Endodermal cell (in vitro differentiated cells): ENCODE measurements around the gene DUSP6. TPM values are rescaled to one million over a fixed set of nuclear protein-coding genes. Genes with fewer than 3 reads are reported as not detected.

Experiments
- DNase-seq: peaks from one replicate; pipeline ENCODE4 v3.0.0-alpha.2; 2017
- H3K27ac ChIP-seq: 2 replicates; pipeline ENCODE4 v1.5.1; 2013; ENCODE audit warnings: mild to moderate bottlenecking, low read depth, low read length, moderate library complexity
- H3K27me3 ChIP-seq: 2 replicates; pipeline ENCODE4 v1.6.1; 2013; ENCODE audit warnings: mild to moderate bottlenecking, low read length, moderate library complexity; ENCODE audit not compliant: insufficient read depth, control insufficient read depth, poor library complexity, severe bottlenecking
- H3K36me3 ChIP-seq: 2 replicates; pipeline ENCODE4 v1.7.0; 2013; ENCODE audit warnings: mild to moderate bottlenecking, low read length, moderate library complexity; ENCODE audit not compliant: control insufficient read depth, insufficient read depth
- H3K4me1 ChIP-seq: one replicate; pipeline ENCODE4 v1.7.0; 2013; ENCODE audit warnings: low read length; ENCODE audit not compliant: control insufficient read depth, insufficient read depth
- H3K4me3 ChIP-seq: 2 replicates; pipeline ENCODE4 v1.5.1; 2013; ENCODE audit warnings: mild to moderate bottlenecking, low read length, moderate library complexity
- H3K9ac ChIP-seq: 2 replicates; pipeline ENCODE4 v1.6.1; 2013; ENCODE audit warnings: mild to moderate bottlenecking, low read length, moderate library complexity; ENCODE audit not compliant: poor library complexity, severe bottlenecking; ENCODE audit errors: extremely low read depth
- H3K9me3 ChIP-seq: 2 replicates; pipeline ENCODE4 v1.6.1; 2013; ENCODE audit warnings: mild to moderate bottlenecking, low read length, moderate library complexity; ENCODE audit not compliant: control insufficient read depth
- H3K27ac Mint-ChIP-seq: 2 replicates; pipeline ENCODE4 v1.8.0; 2020; ENCODE audit warnings: mixed read lengths
- H3K27me3 Mint-ChIP-seq: 2 replicates; pipeline ENCODE4 v1.8.0; 2021; ENCODE audit warnings: mild to moderate bottlenecking, mixed read lengths; ENCODE audit not compliant: insufficient read depth
- H3K36me3 Mint-ChIP-seq: 2 replicates; pipeline ENCODE4 v1.8.0; 2020; ENCODE audit warnings: low read depth, mixed read lengths
- H3K4me1 Mint-ChIP-seq: 2 replicates; pipeline ENCODE4 v1.8.0; 2020; ENCODE audit warnings: mixed read lengths
- H3K4me3 Mint-ChIP-seq: 2 replicates; pipeline ENCODE4 v1.8.0; 2020; ENCODE audit warnings: mild to moderate bottlenecking, moderate library complexity, mixed read lengths
- H3K9me3 Mint-ChIP-seq: 2 replicates; pipeline ENCODE4 v1.8.0; 2020; ENCODE audit warnings: mild to moderate bottlenecking, mixed read lengths
- CTCF ChIP-seq: fragments of 200-600 bp; sonication (generic); conservative IDR thresholded peaks from 2 replicates; pipeline ENCODE4 v1.5.0; 2021; ENCODE audit warnings: antibody characterized with exemption, mild to moderate bottlenecking
- WGBS, 2 experiments: methylation state at CpG; one replicate each; pipeline versions ENCODE4 v1.1.5 to v1.1.7; 2013; ENCODE audit warnings: missing lambda C conversion rate in 2 of 2, mixed read lengths in 1 of 2; ENCODE audit not compliant: insufficient coverage in 1 of 2, insufficient read length in 1 of 2; 5-methylcytosine and 5-hydroxymethylcytosine counted together
- total RNA-seq, 2 donors: library from RNA; stranded (reverse); fragmentation: NEBNext Ultra II Directional in 1 of 2; extraction: Animal tissue kit (Norgen Biotek cat#: 25700) in 1 of 2; gene quantifications; 2 replicates in 1 of 2; 3 replicates in 1 of 2; pipeline ENCODE4 v1.2.1, GENCODE V29; 2021

DUSP6 gene
- total RNA-seq, 2 donors from 2014 or later = 85.9 to 123 TPM

- Mint-ChIP-seq H3K27ac (no peak overlapping the region), H3K9me3 (no peaks in the 10 kb centered on the region), H3K4me1 (peaks cover 24% of the 10 kb centered on the region), H3K27me3 (no peaks in the 10 kb centered on the region), H3K36me3 (no peaks in the 10 kb centered on the region), H3K4me3 (no peak overlapping the region)
- Histone ChIP-seq H3K4me3 (no peak overlapping the region), H3K4me1 (peaks cover 8% of the 10 kb centered on the region), H3K27ac (no peak overlapping the region), H3K9me3 (no peaks in the 10 kb centered on the region), H3K9ac (no peak overlapping the region), H3K36me3 (no peaks in the 10 kb centered on the region), H3K27me3 (no peaks in the 10 kb centered on the region)
- no peak for DNase-seq
- 95 to 97% methylated on average over 2 to 3 of the region's 3 CpGs for WGBS, 2 experiments
- TF ChIP-seq CTCF = no peak
Observed at GRCh38 chr12:89314060-89314761, 38.1 kb downstream of the DUSP6 start.

- H3K27me3 Mint-ChIP-seq = no peaks in the 10 kb centered on the region
- 92 to 93% methylated on average over 3 to 4 of the region's 4 CpGs for WGBS, 2 experiments
Observed at GRCh38 chr12:89311703-89312293, 40.5 kb downstream of the DUSP6 start.

GRCh38 chr12:89309815-89310214 lies 42.5 kb downstream of the DUSP6 start:
- Histone ChIP-seq H3K4me3 (no peak overlapping the region), H3K27ac (no peak overlapping the region), H3K36me3 (no peaks in the 10 kb centered on the region), H3K9ac (no peak overlapping the region), H3K4me1 (no peaks in the 10 kb centered on the region), H3K27me3 (no peaks in the 10 kb centered on the region), H3K9me3 (no peaks in the 10 kb centered on the region)
- no peak for DNase-seq
- WGBS, 2 experiments = 75% methylated on average over 4 of the region's 4 CpGs; no CpG with 5 or more reads in 1 of the 2 experiments
- H3K27ac Mint-ChIP-seq = no peak overlapping the region
- no peaks in the 10 kb centered on the region for H3K36me3 Mint-ChIP-seq
- H3K4me3 Mint-ChIP-seq = no peak overlapping the region
- TF ChIP-seq CTCF = no peak
- H3K4me1 Mint-ChIP-seq = peaks cover 9% of the 10 kb centered on the region
- no peaks in the 10 kb centered on the region for H3K9me3 Mint-ChIP-seq
- no peaks in the 10 kb centered on the region for H3K27me3 Mint-ChIP-seq

More at GRCh38 chr12:89311703-89312293, 40.5 kb downstream of the DUSP6 start:
- TF ChIP-seq CTCF = no peak
- no peaks in the 10 kb centered on the region for H3K9me3 ChIP-seq
- H3K36me3 Mint-ChIP-seq = no peaks in the 10 kb centered on the region
- H3K4me3 ChIP-seq = no peak overlapping the region
- H3K9me3 Mint-ChIP-seq = no peaks in the 10 kb centered on the region
- no peak overlapping the region for H3K4me3 Mint-ChIP-seq
- no peak overlapping the region for H3K27ac ChIP-seq
- H3K9ac ChIP-seq = no peak overlapping the region
- peaks cover 16% of the 10 kb centered on the region for H3K4me1 Mint-ChIP-seq
- H3K27ac Mint-ChIP-seq = no peak overlapping the region
- DNase-seq = no peak
- H3K27me3 ChIP-seq = no peaks in the 10 kb centered on the region
- H3K4me1 ChIP-seq = peaks cover 7% of the 10 kb centered on the region
- H3K36me3 ChIP-seq = no peaks in the 10 kb centered on the region
